Hepatocyte (in vitro differentiated cells): ENCODE data around the gene YWHAG. TPM values are rescaled to one million over a fixed set of nuclear protein-coding genes. Genes with fewer than 3 reads are reported as not detected.
"Not testable (repeated sequence)": the region's sequence is repeated elsewhere in the genome, so short reads cannot be mapped to it uniquely, and the experiment has no call there.

ENCODE experiments used
- DNase-seq: peaks from one replicate; pipeline ENCODE4 v3.0.0-alpha.2; 2016; ENCODE audit warnings: low spot score
- H2AFZ ChIP-seq: fragments of 200-600 bp; sonication (generic); 2 replicates; pipeline ENCODE4 v1.6.0; 2016; ENCODE audit warnings: antibody characterized with exemption, mild to moderate bottlenecking
- H3K27ac ChIP-seq: fragments of 200-600 bp; sonication (generic); 2 replicates; pipeline ENCODE4 v1.5.1; 2016; ENCODE audit warnings: mild to moderate bottlenecking
- H3K27me3 ChIP-seq: fragments of 200-600 bp; sonication (generic); 2 replicates; pipeline ENCODE4 v1.6.1; 2016
- H3K36me3 ChIP-seq: fragments of 200-600 bp; sonication (generic); replicated peaks from 2 replicates; pipeline ENCODE4 v1.5.1; 2016; ENCODE audit warnings: low read depth; ENCODE audit not compliant: insufficient read depth
- H3K4me1 ChIP-seq: fragments of 200-600 bp; sonication (generic); 2 replicates; pipeline ENCODE4 v1.5.1; 2016; ENCODE audit warnings: mild to moderate bottlenecking, moderate library complexity; ENCODE audit not compliant: insufficient read depth
- H3K4me2 ChIP-seq: fragments of 200-600 bp; sonication (generic); 2 replicates; pipeline ENCODE4 v1.6.0; 2016
- H3K4me3 ChIP-seq: fragments of 200-600 bp; sonication (generic); 2 replicates; pipeline ENCODE4 v1.5.1; 2016; ENCODE audit warnings: mild to moderate bottlenecking
- H3K79me2 ChIP-seq: fragments of 200-600 bp; sonication (generic); 2 replicates; pipeline ENCODE4 v1.6.0; 2017; ENCODE audit warnings: mild to moderate bottlenecking
- H3K9me2 ChIP-seq: fragments of 200-600 bp; sonication (generic); replicated peaks from 2 replicates; pipeline ENCODE4 v1.6.0; 2017; ENCODE audit warnings: mild to moderate bottlenecking; ENCODE audit not compliant: insufficient read depth
- H3K9me3 ChIP-seq: fragments of 200-600 bp; sonication (generic); 2 replicates; pipeline ENCODE4 v1.5.1; 2016; ENCODE audit warnings: low read depth, mild to moderate bottlenecking
- H4K20me1 ChIP-seq: fragments of 200-600 bp; sonication (generic); 2 replicates; pipeline ENCODE4 v1.6.0; 2016; ENCODE audit warnings: mild to moderate bottlenecking; ENCODE audit not compliant: insufficient read depth, poor library complexity, severe bottlenecking
- EZH2 ChIP-seq: fragments of 200-600 bp; sonication (generic); IDR thresholded peaks from 2 replicates; pipeline ENCODE4 v1.6.1; 2016; ENCODE audit warnings: antibody characterized with exemption, mild to moderate bottlenecking, borderline replicate concordance
- EZH2phosphoT487 ChIP-seq: fragments of 200-600 bp; sonication (generic); IDR thresholded peaks from one replicate; pipeline ENCODE4 v1.6.1; 2018; ENCODE audit warnings: antibody characterized with exemption, mild to moderate bottlenecking, low read depth, moderate library complexity; ENCODE audit not compliant: unreplicated experiment, severe bottlenecking
- WGBS: methylation state at CpG from one replicate; pipeline ENCODE4 v1.1.6; 2016; ENCODE audit warnings: low lambda C conversion rate; ENCODE audit errors: missing lambda C conversion rate; 5-methylcytosine and 5-hydroxymethylcytosine counted together
- polyA plus RNA-seq: library from polyadenylated mRNA; unstranded; fragments of >200 nt; fragmentation: Nextera tagmentation; extraction: Ambion mirVana; gene quantifications from 2 replicates; pipeline ENCODE4 v1.2.1, GENCODE V29; 2016
- total RNA-seq: library from RNA; depleted of rRNA; stranded (reverse); fragments of >200 nt; gene quantifications from 2 replicates; pipeline ENCODE4 v1.2.3, GENCODE V29; 2014
- TF ChIP-seq, protein P1 (sequence below): fragments of 200-600 bp; sonication (generic); IDR thresholded peaks from 2 replicates; pipeline ENCODE4 v1.5.1; 2016; ENCODE audit warnings: antibody characterized with exemption, mild to moderate bottlenecking; ENCODE audit not compliant: poor library complexity

YWHAG gene
- total and polyA plus RNA-seq, 2 experiments from 2014 or later = 17.2 to 117 TPM

DNA sequence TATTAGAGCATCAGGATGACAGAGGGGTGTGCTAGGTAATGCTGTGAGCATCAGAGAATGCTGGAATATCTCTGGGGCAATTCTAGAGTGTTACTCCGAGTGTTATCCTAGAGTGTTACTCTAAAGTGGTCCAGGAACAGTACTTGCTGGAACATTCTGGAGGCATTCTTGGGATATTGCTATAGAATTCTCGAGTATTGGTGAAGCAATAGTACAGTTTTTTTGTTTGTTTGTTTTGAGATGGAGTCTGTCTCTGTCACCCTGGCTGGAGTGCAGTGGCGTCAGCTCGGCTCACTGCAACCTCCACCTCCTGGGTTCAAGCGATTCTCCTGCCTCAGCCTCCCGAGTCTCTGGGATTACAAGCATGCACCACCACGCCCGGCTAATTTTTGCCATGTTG is 38.1 kb upstream of the YWHAG start:
- 85% methylated on average over 8 of the region's 8 CpGs for WGBS
- TF ChIP-seq EZH2phosphoT487 = no peak
- TF ChIP-seq EZH2 = no peak
- TF ChIP-seq, protein P1, sequence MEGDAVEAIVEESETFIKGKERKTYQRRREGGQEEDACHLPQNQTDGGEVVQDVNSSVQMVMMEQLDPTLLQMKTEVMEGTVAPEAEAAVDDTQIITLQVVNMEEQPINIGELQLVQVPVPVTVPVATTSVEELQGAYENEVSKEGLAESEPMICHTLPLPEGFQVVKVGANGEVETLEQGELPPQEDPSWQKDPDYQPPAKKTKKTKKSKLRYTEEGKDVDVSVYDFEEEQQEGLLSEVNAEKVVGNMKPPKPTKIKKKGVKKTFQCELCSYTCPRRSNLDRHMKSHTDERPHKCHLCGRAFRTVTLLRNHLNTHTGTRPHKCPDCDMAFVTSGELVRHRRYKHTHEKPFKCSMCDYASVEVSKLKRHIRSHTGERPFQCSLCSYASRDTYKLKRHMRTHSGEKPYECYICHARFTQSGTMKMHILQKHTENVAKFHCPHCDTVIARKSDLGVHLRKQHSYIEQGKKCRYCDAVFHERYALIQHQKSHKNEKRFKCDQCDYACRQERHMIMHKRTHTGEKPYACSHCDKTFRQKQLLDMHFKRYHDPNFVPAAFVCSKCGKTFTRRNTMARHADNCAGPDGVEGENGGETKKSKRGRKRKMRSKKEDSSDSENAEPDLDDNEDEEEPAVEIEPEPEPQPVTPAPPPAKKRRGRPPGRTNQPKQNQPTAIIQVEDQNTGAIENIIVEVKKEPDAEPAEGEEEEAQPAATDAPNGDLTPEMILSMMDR = no peak
- H3K4me3 ChIP-seq = no peak overlapping the region
- H3K79me2 ChIP-seq = no peaks in the 10 kb centered on the region
- H3K27ac ChIP-seq = no peak overlapping the region
- no peak overlapping the region for H3K4me2 ChIP-seq
- no peaks in the 10 kb centered on the region for H3K36me3 ChIP-seq
- no peaks in the 10 kb centered on the region for H3K9me2 ChIP-seq
- no peaks in the 10 kb centered on the region for H3K27me3 ChIP-seq
- peaks cover 12% of the 10 kb centered on the region for H3K4me1 ChIP-seq
- DNase-seq = no peak
- H2AFZ ChIP-seq = no peak overlapping the region
- no peaks in the 10 kb centered on the region for H4K20me1 ChIP-seq
- H3K9me3 ChIP-seq = no peaks in the 10 kb centered on the region

DNA sequence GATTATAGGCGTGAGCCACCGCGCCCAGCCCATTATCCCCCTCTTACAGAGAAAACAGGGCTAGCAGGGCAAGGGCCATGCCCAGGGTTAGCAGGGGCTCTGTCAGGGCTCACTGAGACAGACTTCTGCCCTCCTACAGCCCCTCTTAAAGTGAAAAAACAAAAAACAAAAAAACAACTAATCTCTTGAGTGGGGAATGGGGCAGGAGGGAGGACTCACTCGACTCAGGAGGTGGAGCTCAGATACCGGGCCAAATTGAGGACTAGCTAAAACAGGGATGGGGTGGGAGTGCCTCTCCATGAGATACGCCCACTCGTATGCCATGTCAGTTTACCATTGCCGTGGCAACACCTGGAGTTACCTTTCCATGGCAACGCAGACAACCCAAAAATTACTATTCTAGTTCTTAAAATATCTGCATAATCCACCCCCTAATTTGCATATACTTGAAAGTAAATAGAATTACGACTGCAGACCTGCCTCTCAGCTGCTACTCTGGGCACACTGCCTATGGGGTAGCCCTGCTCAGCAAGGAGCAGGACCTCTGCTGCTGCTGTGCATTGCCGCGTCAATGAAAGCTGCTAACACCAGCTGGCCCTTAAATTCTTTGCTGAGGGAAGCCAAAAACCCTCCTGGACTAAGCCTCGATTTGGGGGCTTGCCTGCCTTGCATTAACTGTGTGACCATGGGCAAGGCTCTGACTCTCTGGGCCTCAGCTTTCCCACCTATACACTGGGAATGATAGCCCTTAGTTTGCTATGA is 37.4 kb upstream of the YWHAG start:
- no peaks in the 10 kb centered on the region for H3K79me2 ChIP-seq
- DNase-seq = no peak
- no peak overlapping the region for H3K27ac ChIP-seq
- H3K9me3 ChIP-seq = no peaks in the 10 kb centered on the region
- no peaks in the 10 kb centered on the region for H3K36me3 ChIP-seq
- no peak overlapping the region for H3K4me3 ChIP-seq
- H3K4me2 ChIP-seq = no peak overlapping the region
- no peaks in the 10 kb centered on the region for H3K9me2 ChIP-seq
- no peaks in the 10 kb centered on the region for H3K27me3 ChIP-seq
- peaks cover 12% of the 10 kb centered on the region for H3K4me1 ChIP-seq
- TF ChIP-seq, protein P1 = no peak
- TF ChIP-seq EZH2 (no peak), EZH2phosphoT487 (no peak)
- WGBS = 67% methylated on average over 13 of the region's 13 CpGs
- no peak overlapping the region for H2AFZ ChIP-seq
- no peaks in the 10 kb centered on the region for H4K20me1 ChIP-seq

DNA sequence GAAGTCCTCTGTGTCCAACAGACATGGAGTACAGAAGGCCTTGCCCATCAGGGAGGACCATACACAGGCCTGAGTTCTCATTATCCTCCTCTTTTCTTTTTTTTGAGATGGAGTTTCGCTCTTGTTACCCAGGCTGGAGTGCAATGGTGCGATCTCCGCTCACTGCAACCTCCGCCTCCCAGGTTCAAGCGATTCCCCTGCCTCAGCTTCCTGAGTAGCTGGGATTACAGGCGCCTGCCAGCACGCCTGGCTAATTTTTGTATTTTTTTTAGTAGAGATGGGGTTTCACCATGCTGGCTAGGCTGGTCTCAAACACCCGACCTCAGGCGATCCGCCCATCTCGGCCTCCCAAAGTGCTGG is 36.8 kb upstream of the YWHAG start:
- not testable (repeated sequence) for H2AFZ ChIP-seq, H3K79me2 ChIP-seq, DNase-seq, H3K9me2 ChIP-seq, H3K9me3 ChIP-seq, H3K36me3 ChIP-seq, H3K27ac ChIP-seq, H3K4me2 ChIP-seq, H3K4me3 ChIP-seq, H3K27me3 ChIP-seq, H4K20me1 ChIP-seq
- H3K4me1 ChIP-seq = peaks cover 12% of the 10 kb centered on the region
- 77% methylated on average over 11 of the region's 11 CpGs for WGBS

DNA sequence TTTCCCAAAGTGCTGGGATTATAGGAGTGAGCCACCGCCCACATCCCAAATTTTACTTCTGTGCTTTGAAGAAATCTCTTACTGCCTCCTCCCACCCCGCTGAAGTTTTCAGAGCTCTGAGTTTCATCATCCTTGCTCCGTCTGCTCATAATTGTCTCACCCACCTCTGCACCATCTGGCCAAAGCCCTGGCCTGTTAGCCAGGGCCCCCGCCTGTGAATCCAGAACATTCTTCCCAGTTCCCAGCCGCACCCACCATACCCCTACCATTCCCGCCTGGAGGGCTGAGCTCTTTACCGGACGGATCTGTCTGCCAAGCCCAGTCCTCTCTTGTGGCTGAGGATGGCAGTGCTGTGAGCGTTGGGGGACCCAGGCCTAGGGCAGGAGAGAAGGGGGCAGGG is 36.2 kb upstream of the YWHAG start:
- Histone ChIP-seq H3K4me2 (no peak overlapping the region), H4K20me1 (no peaks in the 10 kb centered on the region), H3K4me1 (peaks cover 12% of the 10 kb centered on the region), H3K9me2 (no peaks in the 10 kb centered on the region), H3K9me3 (no peaks in the 10 kb centered on the region), H3K4me3 (no peak overlapping the region), H3K79me2 (no peaks in the 10 kb centered on the region), H2AFZ (no peak overlapping the region), H3K27ac (no peak overlapping the region), H3K27me3 (no peaks in the 10 kb centered on the region), H3K36me3 (no peaks in the 10 kb centered on the region)
- DNase-seq = no peak
- TF ChIP-seq, protein P1 = no peak
- 90% methylated on average over 9 of the region's 9 CpGs for WGBS
